Vagina (tissue), 2 donors: ENCODE measurements around the gene GNAL. TPM values are rescaled to one million over a fixed set of nuclear protein-coding genes. Genes with fewer than 3 reads are reported as not detected.

Experiments used
- DNase-seq, 2 donors: peaks; one replicate each; pipeline ENCODE4 v3.0.0-alpha.2; 2017; ENCODE audit errors: extremely low spot score in 2 of 2
- H3K27ac ChIP-seq: fragments of 200-600 bp; sonication (generic); one replicate; pipeline ENCODE4 v1.5.1; 2019
- H3K27me3 ChIP-seq: fragments of 200-600 bp; sonication (generic); one replicate; pipeline ENCODE4 v1.5.1; 2019
- H3K36me3 ChIP-seq, 2 donors: fragments of 200-600 bp; sonication (generic); one replicate each; pipeline ENCODE4 v1.5.1; 2017 to 2019
- H3K4me1 ChIP-seq: fragments of 200-600 bp; sonication (generic); one replicate; pipeline ENCODE4 v1.5.1; 2019
- H3K4me3 ChIP-seq, 2 donors: fragments of 200-600 bp; sonication (generic); 1 replicate in 1 of 2; 2 replicates in 1 of 2; pipeline ENCODE4 v1.5.1; 2016 to 2019
- H3K9me3 ChIP-seq: fragments of 200-600 bp; sonication (generic); one replicate; pipeline ENCODE4 v1.5.1; 2019
- CTCF ChIP-seq, 3 experiments: fragments of 450-650 bp in 2 of 3; fragments of 200-600 bp in 1 of 3; sonication (generic) in 1 of 3; IDR thresholded peaks; one replicate each; pipeline ENCODE4 v1.5.1; 2017 to 2019; ENCODE audit warnings: antibody characterized with exemption in 3 of 3, mild to moderate bottlenecking in 2 of 3, moderate library complexity in 2 of 3
- POLR2A ChIP-seq, 2 donors: fragments of 450-650 bp; IDR thresholded peaks; one replicate each; pipeline ENCODE4 v1.6.1; 2017; ENCODE audit warnings: antibody characterized with exemption in 2 of 2, mild to moderate bottlenecking in 2 of 2, moderate library complexity in 2 of 2
- POLR2AphosphoS5 ChIP-seq, 2 donors: sonication (generic); formaldehyde crosslinking; IDR thresholded peaks; one replicate each; pipeline ENCODE4 v1.9.0; 2017; ENCODE audit warnings: antibody characterized with exemption in 2 of 2, mild to moderate bottlenecking in 2 of 2, low read depth in 1 of 2; ENCODE audit not compliant: insufficient read depth in 1 of 2
- intact Hi-C: fragments of 100-400 bp; cut with DNase I; formaldehyde crosslinking; loops from one replicate; pipeline ENCODE4 v1.15.1; 2023
- total RNA-seq: library from RNA; depleted of rRNA; stranded (reverse); fragments of >200 nt; gene quantifications from one replicate; pipeline ENCODE4 v1.2.3, GENCODE V29; 2016

The GNAL gene
- total RNA-seq, 1 donor from 2014 or later = 23.3 TPM

GRCh38 chr18:11897781-11898180 lies 208.7 kb downstream of the GNAL start:
- TF ChIP-seq POLR2AphosphoS5 (IDR thresholded peaks at IDR 0.05; ENCODE audit: insufficient read depth in 1 of 2, low read depth in 1 of 2) (no peak), POLR2A (IDR thresholded peaks at IDR 0.05) (no peak), CTCF (IDR thresholded peaks at IDR 0.05) (no peak)
- Histone ChIP-seq H3K27ac (no peak overlapping the region), H3K36me3 (peaks cover 0 to 24% of the 10 kb centered on the region in 2 donors), H3K27me3 (no peaks in the 10 kb centered on the region), H3K9me3 (no peaks in the 10 kb centered on the region), H3K4me1 (no peaks in the 10 kb centered on the region), H3K4me3 (no peak overlapping the region)
- no peak for DNase-seq
- intact Hi-C loops = no loop called here

DNA sequence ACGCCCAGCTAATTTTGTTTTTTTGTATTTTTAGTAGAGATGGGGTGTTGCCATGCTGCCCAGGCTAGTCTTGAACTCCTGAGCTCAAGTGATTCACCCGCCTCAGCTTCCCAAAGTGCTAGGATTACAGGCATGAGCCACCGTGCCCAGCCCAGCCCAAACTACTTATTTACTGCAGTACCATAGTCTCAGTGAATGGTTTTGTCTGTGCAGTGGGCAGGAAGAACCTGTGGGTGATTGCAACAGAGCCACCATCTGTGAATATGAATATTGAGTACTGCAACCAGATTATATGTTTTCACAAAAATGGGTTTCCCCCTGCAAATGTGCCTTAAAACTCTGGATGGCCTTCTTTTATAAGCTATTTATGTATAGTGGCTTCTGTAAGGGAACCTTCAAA lies 210.0 kb downstream of the GNAL start:
- no peaks in the 10 kb centered on the region for H3K9me3 ChIP-seq
- H3K27ac ChIP-seq = no peak overlapping the region
- TF ChIP-seq POLR2A (IDR thresholded peaks at IDR 0.05) (no peak), CTCF (IDR thresholded peaks at IDR 0.05) (no peak), POLR2AphosphoS5 (IDR thresholded peaks at IDR 0.05; ENCODE audit: insufficient read depth in 1 of 2, low read depth in 1 of 2) (no peak)
- H3K27me3 ChIP-seq = no peaks in the 10 kb centered on the region
- intact Hi-C loops = no loop called here
- H3K4me1 ChIP-seq = no peaks in the 10 kb centered on the region
- no peak overlapping the region for H3K4me3 ChIP-seq
- DNase-seq = no peak
- peaks cover 0 to 21% of the 10 kb centered on the region in 2 donors for H3K36me3 ChIP-seq

DNA sequence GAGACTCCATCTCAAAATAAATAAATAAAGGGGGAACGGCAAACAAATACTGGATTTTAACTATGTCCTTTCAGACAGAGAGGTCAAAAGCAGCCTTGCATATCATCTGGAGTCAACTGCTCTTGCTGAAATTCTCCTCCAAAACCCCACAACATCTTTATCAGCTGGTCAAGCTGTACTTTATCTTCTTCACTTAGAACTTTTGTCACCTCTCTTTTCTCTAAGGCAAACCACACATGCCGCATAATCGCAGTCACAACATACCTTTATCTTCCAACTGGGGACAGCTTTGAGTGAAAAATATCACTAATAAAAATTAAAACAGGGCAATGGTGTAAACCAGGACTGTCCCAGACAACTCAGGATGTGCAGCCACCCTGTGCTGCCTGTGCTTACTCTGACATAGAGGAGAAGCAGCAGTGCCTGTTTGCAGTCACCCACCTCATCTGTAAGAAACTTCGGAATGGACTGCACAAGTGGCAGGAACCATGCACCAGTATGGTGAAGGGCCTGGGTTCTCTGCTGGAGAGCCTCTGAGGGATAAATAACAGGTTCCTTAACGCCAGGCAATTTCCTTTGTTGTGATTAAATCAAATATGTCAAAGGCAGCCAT lies 212.9 kb downstream of the GNAL start:
- H3K9me3 ChIP-seq = no peaks in the 10 kb centered on the region
- no peak for DNase-seq
- no peaks in the 10 kb centered on the region for H3K27me3 ChIP-seq
- intact Hi-C loops = no loop called here
- H3K27ac ChIP-seq = no peak overlapping the region
- H3K4me3 ChIP-seq = no peak overlapping the region
- H3K4me1 ChIP-seq = peaks cover 6% of the 10 kb centered on the region
- TF ChIP-seq CTCF (IDR thresholded peaks at IDR 0.05) (no peak), POLR2AphosphoS5 (IDR thresholded peaks at IDR 0.05; ENCODE audit: insufficient read depth in 1 of 2, low read depth in 1 of 2) (no peak), POLR2A (IDR thresholded peaks at IDR 0.05) (no peak)
- peaks cover 0 to 16% of the 10 kb centered on the region in 2 donors for H3K36me3 ChIP-seq

DNA sequence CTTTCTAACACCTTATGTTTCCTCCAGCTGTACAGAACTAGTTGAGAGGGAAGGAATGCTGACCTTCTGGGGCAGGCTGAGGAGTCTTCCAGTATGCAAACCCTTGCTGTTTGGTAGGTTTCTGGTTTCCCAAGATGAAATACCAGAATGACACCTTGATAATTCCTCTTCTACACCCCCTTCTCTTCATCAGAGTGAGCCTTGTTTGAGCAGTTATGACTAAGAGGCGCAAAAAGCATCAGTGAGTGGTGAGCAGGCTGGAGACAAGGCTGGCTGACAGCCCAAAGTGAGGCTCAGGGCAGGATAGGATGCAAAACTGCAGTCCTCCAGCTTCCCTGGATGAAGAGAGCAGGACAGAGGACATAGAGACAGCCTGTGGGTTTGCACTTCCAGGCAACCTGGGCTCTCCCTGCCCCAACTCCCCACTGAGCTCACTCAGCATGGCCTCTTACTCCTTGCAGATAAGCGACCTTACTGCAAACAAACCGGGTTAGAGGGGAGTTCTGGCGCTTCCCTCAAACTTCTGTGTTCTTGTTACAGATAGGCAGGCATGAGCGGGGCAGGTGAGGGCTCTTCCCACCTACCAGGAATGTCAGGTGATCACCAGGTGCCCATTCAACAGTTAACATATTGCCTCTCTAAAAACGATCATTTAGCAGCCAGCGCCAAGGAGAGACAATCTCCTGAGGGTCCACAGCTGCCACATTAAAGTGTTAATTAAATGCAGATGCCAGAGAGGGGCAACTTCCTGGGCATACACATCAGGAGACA lies 213.6 kb downstream of the GNAL start:
- no peak for TF ChIP-seq POLR2A (IDR thresholded peaks at IDR 0.05)
- no peaks in the 10 kb centered on the region for H3K27me3 ChIP-seq
- intact Hi-C loops = no loop called here
- DNase-seq = no peak
- no peak overlapping the region for H3K4me3 ChIP-seq
- H3K4me1 ChIP-seq = peaks cover 14% of the 10 kb centered on the region
- no peak overlapping the region for H3K27ac ChIP-seq
- H3K9me3 ChIP-seq = no peaks in the 10 kb centered on the region
- peaks cover 0 to 16% of the 10 kb centered on the region in 2 donors for H3K36me3 ChIP-seq

DNA sequence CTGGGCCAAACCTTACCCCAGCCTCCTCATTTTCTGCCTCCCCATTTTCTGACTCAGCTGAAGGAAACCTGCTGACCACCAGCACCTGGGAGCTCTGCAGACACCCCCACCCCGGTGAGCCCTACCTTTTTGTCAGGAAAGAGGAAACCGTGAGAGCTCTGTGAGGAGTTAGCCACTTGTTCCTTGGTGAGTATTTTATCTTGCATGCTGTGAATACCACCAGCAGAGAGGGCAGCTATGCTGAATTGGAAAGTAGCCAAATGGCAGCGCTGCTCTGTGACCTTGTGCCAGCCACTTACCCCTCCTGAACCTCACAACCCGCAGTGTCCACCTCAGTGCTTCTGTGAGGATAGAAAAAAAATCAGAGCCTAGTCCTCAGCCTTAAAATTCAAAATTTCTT lies 216.5 kb downstream of the GNAL start:
- Histone ChIP-seq H3K27ac (no peak overlapping the region), H3K36me3 (peaks cover 0 to 9% of the 10 kb centered on the region in 2 donors), H3K4me1 (peaks cover 26% of the 10 kb centered on the region), H3K27me3 (no peaks in the 10 kb centered on the region), H3K9me3 (no peaks in the 10 kb centered on the region), H3K4me3 (no peak overlapping the region)
- no peak for TF ChIP-seq POLR2A (IDR thresholded peaks at IDR 0.05)
- TF ChIP-seq CTCF (IDR thresholded peaks at IDR 0.05) = no peak
- no peak for TF ChIP-seq POLR2AphosphoS5 (IDR thresholded peaks at IDR 0.05; ENCODE audit: insufficient read depth in 1 of 2, low read depth in 1 of 2)
- intact Hi-C loops = no loop called here
- DNase-seq = no peak
